ENCODE measurements around the gene DOCK2. TPM values are rescaled to one million over a fixed set of nuclear protein-coding genes. Genes with fewer than 3 reads are reported as not detected.

The DOCK2 gene
- total RNA-seq, 1 experiment from 2014 or later = 1.4 TPM

- in situ Hi-C loops (cut with HindIII; ENCODE audit: low pct_unique_long_range_greater_than_20kb, low sequenced_read_pairs) (no loop called here), intact Hi-C loops (cut with micrococcal nuclease; ENCODE audit: unreplicated experiment) (no loop called here)
- Histone ChIP-seq H3K4me3 (ENCODE audit: low read depth in 2 of 2, low read length in 2 of 2) (no peak overlapping the region), H3K27ac (ENCODE audit: low read length) (no peak overlapping the region), H3K36me3 (ENCODE audit: control insufficient read depth, insufficient read depth, low read length) (no peaks in the 10 kb centered on the region), H3K27me3 (ENCODE audit: control insufficient read depth, insufficient read depth, low read length) (no peaks in the 10 kb centered on the region; the same call in 1 of the 2 replicates), H3K4me1 (ENCODE audit: control insufficient read depth, insufficient read depth, low read length) (no peaks in the 10 kb centered on the region), H3K9me3 (ENCODE audit: control insufficient read depth, insufficient read depth, low read depth, low read length) (no peaks in the 10 kb centered on the region)
- ChIA-PET CTCF (no interaction called here), POLR2A (no interaction called here)
- ATAC-seq = no peak
- DNase-seq (ENCODE audit: low read depth, low spot score) = no peak
- no peak for TF ChIP-seq POLR2AphosphoS5 (IDR thresholded peaks at IDR 0.05; ENCODE audit: low read depth, low read length)
- TF ChIP-seq, protein P1, sequence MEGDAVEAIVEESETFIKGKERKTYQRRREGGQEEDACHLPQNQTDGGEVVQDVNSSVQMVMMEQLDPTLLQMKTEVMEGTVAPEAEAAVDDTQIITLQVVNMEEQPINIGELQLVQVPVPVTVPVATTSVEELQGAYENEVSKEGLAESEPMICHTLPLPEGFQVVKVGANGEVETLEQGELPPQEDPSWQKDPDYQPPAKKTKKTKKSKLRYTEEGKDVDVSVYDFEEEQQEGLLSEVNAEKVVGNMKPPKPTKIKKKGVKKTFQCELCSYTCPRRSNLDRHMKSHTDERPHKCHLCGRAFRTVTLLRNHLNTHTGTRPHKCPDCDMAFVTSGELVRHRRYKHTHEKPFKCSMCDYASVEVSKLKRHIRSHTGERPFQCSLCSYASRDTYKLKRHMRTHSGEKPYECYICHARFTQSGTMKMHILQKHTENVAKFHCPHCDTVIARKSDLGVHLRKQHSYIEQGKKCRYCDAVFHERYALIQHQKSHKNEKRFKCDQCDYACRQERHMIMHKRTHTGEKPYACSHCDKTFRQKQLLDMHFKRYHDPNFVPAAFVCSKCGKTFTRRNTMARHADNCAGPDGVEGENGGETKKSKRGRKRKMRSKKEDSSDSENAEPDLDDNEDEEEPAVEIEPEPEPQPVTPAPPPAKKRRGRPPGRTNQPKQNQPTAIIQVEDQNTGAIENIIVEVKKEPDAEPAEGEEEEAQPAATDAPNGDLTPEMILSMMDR (IDR thresholded peaks at IDR 0.05) = no peak
- TF ChIP-seq SIN3A (IDR thresholded peaks at IDR 0.05; ENCODE audit: borderline replicate concordance, insufficient read depth, low read depth, low read length) = no peak
- no peak for TF ChIP-seq TCF7L2 (IDR thresholded peaks at IDR 0.05; ENCODE audit: low read depth, low read length)
- TF ChIP-seq REST (IDR thresholded peaks at IDR 0.05; ENCODE audit: insufficient read depth in 1 of 2, low read depth in 2 of 2, low read length in 1 of 2) = no peak
- BruUV-seq (replicated peaks) = no TSS peak
These were observed 441.9 kb downstream of the DOCK2 start for GRCh38 chr5:170078931-170079330.

GRCh38 chr5:170080217-170080616, 443.1 kb downstream of the DOCK2 start:
- no peaks in the 10 kb centered on the region for H3K36me3 ChIP-seq (ENCODE audit: control insufficient read depth, insufficient read depth, low read length)
- POLR2A ChIA-PET = interaction anchor here (0.5 kb wide), 1 partner anchor 144 kb away, joined by 10 read pairs; no protein-coding TSS in a partner anchor
- H3K4me1 ChIP-seq (ENCODE audit: control insufficient read depth, insufficient read depth, low read length) = no peaks in the 10 kb centered on the region
- CTCF ChIA-PET = no interaction called here
- ATAC-seq (no peak), DNase-seq (ENCODE audit: low read depth, low spot score) (no peak)
- intact Hi-C loops (cut with micrococcal nuclease; ENCODE audit: unreplicated experiment) (no loop called here), in situ Hi-C loops (cut with HindIII; ENCODE audit: low pct_unique_long_range_greater_than_20kb, low sequenced_read_pairs) (no loop called here)
- H3K4me3 ChIP-seq (ENCODE audit: low read depth in 2 of 2, low read length in 2 of 2) = no peak overlapping the region
- no peak overlapping the region for H3K27ac ChIP-seq (ENCODE audit: low read length)
- H3K27me3 ChIP-seq (ENCODE audit: control insufficient read depth, insufficient read depth, low read length) = no peaks in the 10 kb centered on the region
- BruUV-seq (replicated peaks) = no TSS peak
- no peaks in the 10 kb centered on the region for H3K9me3 ChIP-seq (ENCODE audit: control insufficient read depth, insufficient read depth, low read depth, low read length)
- TF ChIP-seq TCF7L2 (IDR thresholded peaks at IDR 0.05; ENCODE audit: low read depth, low read length) (no peak), SIN3A (IDR thresholded peaks at IDR 0.05; ENCODE audit: borderline replicate concordance, insufficient read depth, low read depth, low read length) (no peak), REST (IDR thresholded peaks at IDR 0.05; ENCODE audit: insufficient read depth in 1 of 2, low read depth in 2 of 2, low read length in 1 of 2) (no peak), POLR2AphosphoS5 (IDR thresholded peaks at IDR 0.05; ENCODE audit: low read depth, low read length) (no peak)
- TF ChIP-seq, protein P1 (IDR thresholded peaks at IDR 0.05) = no peak
